ENCODE results near the gene ZBTB42. TPM values are rescaled to one million over a fixed set of nuclear protein-coding genes. Genes with fewer than 3 reads are reported as not detected.
A peak's percentile ranks its signal among the peaks of the same experiment; 100 is the strongest.

ZBTB42 gene
- total and polyA plus RNA-seq, 4 experiments from 2014 or later: 2.0 to 12.3 (median 6.9) TPM

GRCh38 chr14:104765517-104765916 is 35.4 kb upstream of the ZBTB42 start:
- POLR2A ChIA-PET (ENCODE audit: partially characterized antibody): no interaction called here
- no peak for DNase-seq
- H3K27ac ChIP-seq (ENCODE audit: low read depth, low read length): no peak overlapping the region
- no peaks in the 10 kb centered on the region for H3K27me3 ChIP-seq (ENCODE audit: insufficient read depth, low read length)
- H3K4me3 Mint-ChIP-seq: no peak overlapping the region
- H3K36me3 Mint-ChIP-seq: peaks cover 14 to 16% of the 10 kb centered on the region in 2 donors
- peaks cover 3% of the 10 kb centered on the region for H3K4me1 ChIP-seq (ENCODE audit: insufficient read depth, low read length)
- intact Hi-C loops (cut with micrococcal nuclease): no loop called here
- no peaks in the 10 kb centered on the region for H3K9me3 Mint-ChIP-seq
- H3K27me3 Mint-ChIP-seq: no peaks in the 10 kb centered on the region
- peak overlapping the region in 1 of 7 donors; percentile 25 for H3K27ac Mint-ChIP-seq
- peaks cover 4% of the 10 kb centered on the region for H3K36me3 ChIP-seq (ENCODE audit: insufficient read depth, low read length)
- CTCF ChIA-PET (ENCODE audit: partially characterized antibody): interaction anchor here (0.8 to 10.5 kb wide), 6 partner anchors 11 to 130 kb away, joined by 3 to 144 read pairs (median 7); partner anchors contain the start of gene SIVA1
- peaks cover 0 to 7% (median 1%) of the 10 kb centered on the region in 4 donors for H3K4me1 Mint-ChIP-seq
- H3K9me3 ChIP-seq (ENCODE audit: control insufficient read depth in 1 of 2, low read length in 2 of 2): no peaks in the 10 kb centered on the region
- no peak overlapping the region for H3K4me3 ChIP-seq (ENCODE audit: low read length in 2 of 2)

- H3K4me1 Mint-ChIP-seq: peaks cover 0 to 7% (median under 1%) of the 10 kb centered on the region in 4 donors
- intact Hi-C loops (cut with micrococcal nuclease): no loop called here
- CTCF ChIA-PET (ENCODE audit: partially characterized antibody): interaction anchor here (0.8 to 10.5 kb wide), 6 partner anchors 12 to 129 kb away, joined by 3 to 144 read pairs (median 7); partner anchors contain the start of gene SIVA1
- H3K27me3 Mint-ChIP-seq: no peaks in the 10 kb centered on the region
- no peak for DNase-seq
- no peak overlapping the region for H3K4me3 ChIP-seq (ENCODE audit: low read length in 2 of 2)
- no peak overlapping the region for H3K27ac ChIP-seq (ENCODE audit: low read depth, low read length)
- POLR2A ChIA-PET (ENCODE audit: partially characterized antibody): interaction anchor here (1.2 to 1.3 kb wide), 2 partner anchors 35 to 60 kb away, joined by 3 to 4 read pairs; partner anchors contain the start of gene ZBTB42
- H3K9me3 ChIP-seq (ENCODE audit: control insufficient read depth in 1 of 2, low read length in 2 of 2): no peaks in the 10 kb centered on the region
- peak overlapping the region in 1 of 7 donors; percentile 25 for H3K27ac Mint-ChIP-seq
- H3K36me3 ChIP-seq (ENCODE audit: insufficient read depth, low read length): peaks cover 8% of the 10 kb centered on the region
- H3K4me1 ChIP-seq (ENCODE audit: insufficient read depth, low read length): peaks cover 3% of the 10 kb centered on the region
- H3K36me3 Mint-ChIP-seq: peaks cover 13 to 17% of the 10 kb centered on the region in 2 donors
- no peaks in the 10 kb centered on the region for H3K27me3 ChIP-seq (ENCODE audit: insufficient read depth, low read length)
- H3K9me3 Mint-ChIP-seq: no peaks in the 10 kb centered on the region
- H3K4me3 Mint-ChIP-seq: no peak overlapping the region
These were observed 34.5 kb upstream of the ZBTB42 start for GRCh38 chr14:104766256-104766862.

DNA sequence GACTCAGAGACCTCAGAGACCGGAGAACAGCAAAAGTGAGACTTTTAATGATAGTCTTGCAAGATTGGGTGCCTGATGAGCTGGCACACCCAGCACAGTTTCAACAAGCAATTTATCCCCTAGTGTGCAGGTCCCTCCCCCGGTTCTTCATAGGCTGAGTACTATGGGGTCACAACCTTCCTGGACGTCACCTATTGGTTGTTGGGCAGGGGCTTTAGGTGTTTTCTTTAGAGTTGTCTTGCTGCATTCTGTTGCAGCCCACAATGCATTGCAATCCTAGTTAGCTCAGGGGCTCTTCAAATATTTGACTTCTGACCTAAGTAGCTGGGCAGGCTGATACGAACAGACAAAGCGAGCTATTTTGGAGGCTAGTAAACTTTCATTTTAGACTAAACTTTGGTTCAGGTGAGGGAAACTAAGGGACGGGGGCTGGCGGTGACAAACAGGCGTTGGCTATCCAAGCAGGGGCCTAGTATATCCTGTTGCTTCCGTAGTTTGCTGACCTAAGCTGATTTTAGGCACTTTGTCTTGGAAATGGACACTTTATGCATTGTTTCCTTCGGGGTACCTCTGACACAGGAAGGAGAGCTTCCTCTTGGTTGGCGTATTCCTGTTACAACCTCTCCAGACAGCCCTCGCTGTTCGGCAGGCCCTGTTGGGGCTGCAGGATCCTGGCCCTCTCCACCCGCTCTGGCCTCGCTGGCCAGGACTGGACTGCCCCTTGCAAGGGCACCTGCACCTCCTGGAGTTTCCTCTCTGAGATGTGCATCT is 33.9 kb upstream of the ZBTB42 start:
- ChIA-PET POLR2A (ENCODE audit: partially characterized antibody) (interaction anchor here (1.1 to 1.3 kb wide), 3 partner anchors 14 to 59 kb away, joined by 3 to 4 read pairs (median 3); partner anchors contain the start of genes SIVA1 and ZBTB42), CTCF (ENCODE audit: partially characterized antibody) (interaction anchor here (1.5 to 10.5 kb wide), 4 partner anchors 12 to 104 kb away, joined by 3 to 144 read pairs (median 12); partner anchors contain the start of gene SIVA1)
- Mint-ChIP-seq H3K9me3 (no peaks in the 10 kb centered on the region), H3K36me3 (peaks cover 15 to 16% of the 10 kb centered on the region in 2 donors), H3K27me3 (no peaks in the 10 kb centered on the region), H3K27ac (peak overlapping the region in 1 of 7 donors; percentile 19), H3K4me1 (peaks cover 0 to 7% (median under 1%) of the 10 kb centered on the region in 4 donors), H3K4me3 (no peak overlapping the region)
- Histone ChIP-seq H3K9me3 (ENCODE audit: control insufficient read depth in 1 of 2, low read length in 2 of 2) (no peaks in the 10 kb centered on the region), H3K4me3 (ENCODE audit: low read length in 2 of 2) (no peak overlapping the region), H3K27ac (ENCODE audit: low read depth, low read length) (no peak overlapping the region), H3K36me3 (ENCODE audit: insufficient read depth, low read length) (peaks cover 11% of the 10 kb centered on the region), H3K27me3 (ENCODE audit: insufficient read depth, low read length) (no peaks in the 10 kb centered on the region), H3K4me1 (ENCODE audit: insufficient read depth, low read length) (peaks cover 3% of the 10 kb centered on the region)
- intact Hi-C loops (cut with micrococcal nuclease): no loop called here
- DNase-seq: no peak

GRCh38 chr14:104767634-104767918 is 33.3 kb upstream of the ZBTB42 start:
- Histone ChIP-seq H3K9me3 (ENCODE audit: control insufficient read depth in 1 of 2, low read length in 2 of 2) (no peaks in the 10 kb centered on the region), H3K4me1 (ENCODE audit: insufficient read depth, low read length) (peaks cover 3% of the 10 kb centered on the region), H3K36me3 (ENCODE audit: insufficient read depth, low read length) (peaks cover 13% of the 10 kb centered on the region), H3K4me3 (ENCODE audit: low read length in 2 of 2) (no peak overlapping the region), H3K27me3 (ENCODE audit: insufficient read depth, low read length) (no peaks in the 10 kb centered on the region), H3K27ac (ENCODE audit: low read depth, low read length) (no peak overlapping the region)
- Mint-ChIP-seq H3K4me3 (no peak overlapping the region), H3K27me3 (no peaks in the 10 kb centered on the region), H3K36me3 (peaks cover 14 to 17% of the 10 kb centered on the region in 2 donors), H3K9me3 (no peaks in the 10 kb centered on the region), H3K4me1 (peaks cover 0 to 4% (median under 1%) of the 10 kb centered on the region in 4 donors), H3K27ac (no peak overlapping the region)
- ChIA-PET POLR2A (ENCODE audit: partially characterized antibody) (interaction anchor here (1.1 to 1.6 kb wide), 3 partner anchors 15 to 59 kb away, joined by 3 to 7 read pairs (median 3); partner anchors contain the start of gene SIVA1), CTCF (ENCODE audit: partially characterized antibody) (interaction anchor here (1.4 to 10.5 kb wide), 8 partner anchors 16 to 104 kb away, joined by 3 to 144 read pairs (median 4); partner anchors contain the start of gene SIVA1)
- DNase-seq: no peak
- intact Hi-C loops (cut with micrococcal nuclease): no loop called here

GRCh38 chr14:104768437-104769323 is 32.2 kb upstream of the ZBTB42 start:
- CTCF ChIA-PET (ENCODE audit: partially characterized antibody): interaction anchor here (1.0 to 10.5 kb wide), 18 partner anchors 9 to 105 kb away, joined by 3 to 144 read pairs (median 4); partner anchors contain the start of gene SIVA1

DNA sequence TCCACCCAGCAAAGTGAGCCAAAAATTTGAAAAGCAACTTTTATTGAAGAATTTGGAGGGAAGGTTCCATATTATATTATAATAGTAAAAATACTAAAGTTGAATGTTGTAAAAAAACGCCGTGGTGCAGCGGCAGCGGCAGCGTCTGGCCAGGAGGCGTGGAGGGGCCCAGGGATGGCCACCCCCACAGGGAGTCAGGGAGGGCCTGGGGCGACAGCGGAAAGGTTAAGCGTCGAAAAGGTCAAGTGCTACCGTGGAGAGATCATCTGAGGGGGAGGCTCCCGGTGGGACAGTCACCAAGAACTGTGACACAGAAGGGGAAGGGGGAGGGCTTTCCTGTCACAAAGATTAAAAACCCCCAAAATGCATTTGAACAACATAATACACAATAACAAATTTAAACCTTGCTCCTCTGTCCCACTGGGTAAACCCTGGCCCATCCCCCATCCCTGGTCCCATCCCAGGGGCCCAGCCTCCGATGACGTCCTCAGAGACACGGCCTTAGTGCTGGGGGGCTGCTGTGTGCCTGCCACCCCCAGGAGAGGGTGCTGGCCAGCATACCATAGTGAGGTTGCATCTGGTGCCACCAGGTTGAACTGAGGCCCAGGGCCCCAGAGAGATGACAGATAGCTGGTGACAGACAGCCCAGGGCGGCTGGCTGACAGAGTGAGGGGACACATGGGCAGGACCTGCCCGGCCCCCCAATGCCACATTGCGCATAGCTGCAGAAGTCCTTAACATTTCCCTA is 31.4 kb upstream of the ZBTB42 start:
- Mint-ChIP-seq H3K27me3 (no peaks in the 10 kb centered on the region), H3K36me3 (peaks cover 14 to 19% of the 10 kb centered on the region in 2 donors), H3K4me3 (no peak overlapping the region), H3K9me3 (no peaks in the 10 kb centered on the region), H3K4me1 (peaks cover 0 to 4% (median under 1%) of the 10 kb centered on the region in 4 donors), H3K27ac (peak overlapping the region in 5 of 7 donors; percentile 11 to 59 (median 36))
- Histone ChIP-seq H3K4me3 (ENCODE audit: low read length in 2 of 2) (no peak overlapping the region), H3K27me3 (ENCODE audit: insufficient read depth, low read length) (no peaks in the 10 kb centered on the region), H3K27ac (ENCODE audit: low read depth, low read length) (no peak overlapping the region), H3K9me3 (ENCODE audit: control insufficient read depth in 1 of 2, low read length in 2 of 2) (no peaks in the 10 kb centered on the region), H3K36me3 (ENCODE audit: insufficient read depth, low read length) (peaks cover 13% of the 10 kb centered on the region), H3K4me1 (ENCODE audit: insufficient read depth, low read length) (peaks cover 3% of the 10 kb centered on the region)
- ChIA-PET CTCF (ENCODE audit: partially characterized antibody) (interaction anchor here (1.0 to 10.5 kb wide), 12 partner anchors 8 to 101 kb away, joined by 3 to 144 read pairs (median 6); partner anchors contain the start of gene SIVA1), POLR2A (ENCODE audit: partially characterized antibody) (interaction anchor here (0.9 to 1.8 kb wide), 6 partner anchors 8 to 57 kb away, joined by 3 to 30 read pairs (median 7); partner anchors contain the start of gene SIVA1)
- no peak for DNase-seq
- intact Hi-C loops (cut with micrococcal nuclease): loop anchor here (2.0 kb wide), 1 partner anchor 31 kb away; the partner anchor contains the start of gene ZBTB42

More at GRCh38 chr14:104768437-104769323, 32.2 kb upstream of the ZBTB42 start:
- H3K27ac ChIP-seq (ENCODE audit: low read depth, low read length): no peak overlapping the region
- Mint-ChIP-seq H3K9me3 (no peaks in the 10 kb centered on the region), H3K4me3 (no peak overlapping the region), H3K4me1 (peaks cover 0 to 4% (median under 1%) of the 10 kb centered on the region in 4 donors), H3K36me3 (peaks cover 14 to 19% of the 10 kb centered on the region in 2 donors), H3K27me3 (no peaks in the 10 kb centered on the region), H3K27ac (peak overlapping the region in 4 of 7 donors; percentile 11 to 77 (median 56))
- POLR2A ChIA-PET (ENCODE audit: partially characterized antibody): interaction anchor here (0.7 to 1.7 kb wide), 7 partner anchors 9 to 58 kb away, joined by 3 to 30 read pairs (median 5); partner anchors contain the start of genes SIVA1 and ZBTB42
- intact Hi-C loops (cut with micrococcal nuclease): loop anchor here (1.0 to 2.0 kb wide), 3 partner anchors 32 to 102 kb away; partner anchors contain the start of gene ZBTB42
- no peaks in the 10 kb centered on the region for H3K27me3 ChIP-seq (ENCODE audit: insufficient read depth, low read length)
- H3K4me1 ChIP-seq (ENCODE audit: insufficient read depth, low read length): peaks cover 3% of the 10 kb centered on the region
- H3K36me3 ChIP-seq (ENCODE audit: insufficient read depth, low read length): peaks cover 13% of the 10 kb centered on the region
- H3K9me3 ChIP-seq (ENCODE audit: control insufficient read depth in 1 of 2, low read length in 2 of 2): no peaks in the 10 kb centered on the region
- H3K4me3 ChIP-seq (ENCODE audit: low read length in 2 of 2): no peak overlapping the region
- peak; percentile 83 to 89 (median 86) for DNase-seq
